Measurements from ENCODE around the gene TMEM167A. TPM values are rescaled to one million over a fixed set of nuclear protein-coding genes. Genes with fewer than 3 reads are reported as not detected.

TMEM167A gene
- total RNA-seq, 1 donor from 2014 or later, result 45.0 TPM

DNA sequence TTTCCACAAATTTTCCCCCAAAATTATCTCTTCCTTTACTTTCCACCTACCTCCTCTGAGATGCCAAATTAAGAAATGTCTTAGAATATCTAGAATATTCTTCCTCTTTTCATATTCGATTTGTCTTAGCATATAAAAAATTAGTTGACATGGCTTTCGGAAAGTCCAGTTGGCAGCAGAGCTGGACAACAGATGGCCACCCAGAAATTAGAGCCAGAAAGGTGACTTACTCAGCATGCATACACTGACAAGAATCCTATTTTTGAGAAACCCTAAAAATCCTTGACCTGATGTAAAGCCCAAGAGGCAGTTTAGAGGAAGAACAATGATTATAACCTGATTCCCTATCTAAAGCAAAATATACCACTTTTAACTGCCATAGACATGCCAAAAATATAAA lies 22.0 kb downstream of the TMEM167A start:
- Histone ChIP-seq H3K27me3 (ENCODE audit: control insufficient read depth, insufficient read depth, low read length) (no peaks in the 10 kb centered on the region), H3K36me3 (ENCODE audit: control insufficient read depth, insufficient read depth, low read length) (no peaks in the 10 kb centered on the region), H3K4me3 (ENCODE audit: low read depth, low read length) (no peak overlapping the region)
- FAIRE-seq (no peak), DNase-seq (ENCODE audit: low read depth) (no peak)
- TF ChIP-seq, protein P1, sequence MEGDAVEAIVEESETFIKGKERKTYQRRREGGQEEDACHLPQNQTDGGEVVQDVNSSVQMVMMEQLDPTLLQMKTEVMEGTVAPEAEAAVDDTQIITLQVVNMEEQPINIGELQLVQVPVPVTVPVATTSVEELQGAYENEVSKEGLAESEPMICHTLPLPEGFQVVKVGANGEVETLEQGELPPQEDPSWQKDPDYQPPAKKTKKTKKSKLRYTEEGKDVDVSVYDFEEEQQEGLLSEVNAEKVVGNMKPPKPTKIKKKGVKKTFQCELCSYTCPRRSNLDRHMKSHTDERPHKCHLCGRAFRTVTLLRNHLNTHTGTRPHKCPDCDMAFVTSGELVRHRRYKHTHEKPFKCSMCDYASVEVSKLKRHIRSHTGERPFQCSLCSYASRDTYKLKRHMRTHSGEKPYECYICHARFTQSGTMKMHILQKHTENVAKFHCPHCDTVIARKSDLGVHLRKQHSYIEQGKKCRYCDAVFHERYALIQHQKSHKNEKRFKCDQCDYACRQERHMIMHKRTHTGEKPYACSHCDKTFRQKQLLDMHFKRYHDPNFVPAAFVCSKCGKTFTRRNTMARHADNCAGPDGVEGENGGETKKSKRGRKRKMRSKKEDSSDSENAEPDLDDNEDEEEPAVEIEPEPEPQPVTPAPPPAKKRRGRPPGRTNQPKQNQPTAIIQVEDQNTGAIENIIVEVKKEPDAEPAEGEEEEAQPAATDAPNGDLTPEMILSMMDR (IDR thresholded peaks at IDR 0.05; ENCODE audit: insufficient read depth, low read length, severe bottlenecking), result no peak

DNA sequence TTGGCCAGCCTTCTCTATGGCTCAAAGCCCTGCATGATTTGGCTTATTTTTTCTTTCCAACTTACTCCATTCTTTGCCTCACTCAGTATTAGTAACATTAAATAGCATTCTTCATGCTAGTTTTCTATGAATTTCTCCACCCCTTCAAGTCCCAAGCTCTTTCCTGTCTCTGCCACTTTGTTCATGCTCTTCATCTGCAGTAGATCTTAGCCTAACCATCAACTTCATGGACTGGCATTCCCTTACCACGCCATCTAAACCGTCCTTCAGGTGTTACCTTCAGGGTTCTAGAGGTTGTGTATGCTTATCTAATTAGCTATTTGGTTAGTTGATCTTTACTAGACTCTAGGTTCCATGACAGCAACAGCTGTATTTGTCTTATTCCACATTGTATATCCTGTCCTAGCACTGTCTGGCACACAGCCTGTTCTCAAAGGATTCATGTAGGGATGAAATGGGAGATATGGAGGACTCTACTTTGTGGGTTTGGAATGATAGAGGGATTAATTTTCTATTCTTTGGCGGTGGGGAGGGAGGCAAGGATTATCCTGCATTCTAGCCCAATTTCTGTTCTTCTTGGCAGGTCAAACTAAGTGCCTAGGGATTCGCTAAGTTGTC lies 26.4 kb downstream of the TMEM167A start:
- TF ChIP-seq, protein P1 (IDR thresholded peaks at IDR 0.05; ENCODE audit: insufficient read depth, low read length, severe bottlenecking), result no peak
- H3K4me3 ChIP-seq (ENCODE audit: low read depth, low read length), result no peak overlapping the region
- no peaks in the 10 kb centered on the region for H3K36me3 ChIP-seq (ENCODE audit: control insufficient read depth, insufficient read depth, low read length)
- no peak for FAIRE-seq
- DNase-seq (ENCODE audit: low read depth), result no peak
- no peaks in the 10 kb centered on the region for H3K27me3 ChIP-seq (ENCODE audit: control insufficient read depth, insufficient read depth, low read length)

DNA sequence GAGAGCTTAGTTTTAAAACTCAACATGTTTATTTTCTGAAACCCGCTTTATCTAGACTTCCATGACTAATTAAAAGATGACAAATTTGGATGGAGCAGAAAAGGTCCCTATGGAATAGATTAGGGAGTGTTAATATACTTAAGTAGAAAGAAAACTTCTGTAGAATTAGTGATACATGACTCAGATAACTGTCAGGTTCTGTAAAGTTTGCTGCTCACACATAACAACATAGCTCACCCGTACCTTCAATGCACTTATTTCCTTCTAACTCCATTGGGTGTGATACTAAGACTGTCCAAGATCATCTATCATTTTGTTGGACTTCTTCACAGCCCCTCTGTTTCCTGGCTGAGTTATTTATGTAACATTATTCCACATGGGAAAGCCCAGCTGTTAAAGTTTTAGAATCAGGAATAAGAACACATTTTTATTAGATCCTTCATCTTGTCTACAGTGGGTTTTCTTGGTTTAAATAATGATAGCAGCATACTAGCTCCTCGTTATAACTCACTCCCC lies 27.8 kb downstream of the TMEM167A start:
- Histone ChIP-seq H3K27me3 (ENCODE audit: control insufficient read depth, insufficient read depth, low read length) (no peaks in the 10 kb centered on the region), H3K36me3 (ENCODE audit: control insufficient read depth, insufficient read depth, low read length) (no peaks in the 10 kb centered on the region), H3K4me3 (ENCODE audit: low read depth, low read length) (no peak overlapping the region)
- FAIRE-seq (no peak), DNase-seq (ENCODE audit: low read depth) (no peak)
- TF ChIP-seq, protein P1 (IDR thresholded peaks at IDR 0.05; ENCODE audit: insufficient read depth, low read length, severe bottlenecking), result no peak

DNA sequence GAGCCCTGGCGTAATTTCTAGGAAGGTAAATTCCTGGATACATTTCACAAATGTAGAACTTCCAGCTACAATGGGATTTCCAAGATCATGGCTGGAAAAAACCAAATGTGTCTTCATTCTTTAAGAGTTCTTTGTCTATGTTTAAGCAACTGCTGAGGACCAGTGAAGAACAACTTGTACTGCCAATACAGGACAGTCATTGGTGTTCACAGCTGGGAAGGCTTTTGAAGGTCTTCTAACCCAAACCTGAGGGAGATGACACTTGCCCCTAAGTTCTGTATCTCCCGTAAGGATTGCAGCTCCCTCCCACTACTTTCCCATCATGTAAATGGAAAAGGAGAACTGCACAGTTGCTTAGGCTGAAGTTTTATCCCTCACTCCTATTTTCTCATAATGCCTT lies 28.4 kb downstream of the TMEM167A start:
- no peak overlapping the region for H3K4me3 ChIP-seq (ENCODE audit: low read depth, low read length)
- DNase-seq (ENCODE audit: low read depth) (no peak), FAIRE-seq (no peak)
- H3K36me3 ChIP-seq (ENCODE audit: control insufficient read depth, insufficient read depth, low read length), result no peaks in the 10 kb centered on the region
- no peaks in the 10 kb centered on the region for H3K27me3 ChIP-seq (ENCODE audit: control insufficient read depth, insufficient read depth, low read length)
- TF ChIP-seq, protein P1 (IDR thresholded peaks at IDR 0.05; ENCODE audit: insufficient read depth, low read length, severe bottlenecking), result no peak

DNA sequence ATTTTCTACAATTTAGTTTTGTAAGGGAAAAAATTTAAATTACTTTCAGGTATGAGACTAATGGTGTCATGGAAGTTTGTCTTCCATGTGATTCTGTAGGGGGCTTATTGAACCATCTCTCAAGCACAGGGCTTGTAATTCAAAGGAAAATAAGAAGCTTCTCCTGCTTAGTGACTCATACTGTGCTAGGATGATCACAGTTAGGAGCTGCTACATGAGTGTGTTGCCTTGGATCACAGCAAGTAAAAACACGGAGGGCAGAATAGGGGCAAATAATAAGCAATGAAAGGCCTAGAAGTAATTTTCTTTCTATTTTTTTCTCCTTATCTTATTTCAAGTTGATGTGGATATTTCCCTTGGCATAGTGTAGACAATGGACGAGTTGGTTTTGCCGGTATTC lies 28.9 kb downstream of the TMEM167A start:
- TF ChIP-seq, protein P1 (IDR thresholded peaks at IDR 0.05; ENCODE audit: insufficient read depth, low read length, severe bottlenecking), result no peak
- no peak for FAIRE-seq
- no peak for DNase-seq (ENCODE audit: low read depth)
- H3K4me3 ChIP-seq (ENCODE audit: low read depth, low read length), result no peak overlapping the region
- H3K36me3 ChIP-seq (ENCODE audit: control insufficient read depth, insufficient read depth, low read length), result no peaks in the 10 kb centered on the region
- no peaks in the 10 kb centered on the region for H3K27me3 ChIP-seq (ENCODE audit: control insufficient read depth, insufficient read depth, low read length)

DNA sequence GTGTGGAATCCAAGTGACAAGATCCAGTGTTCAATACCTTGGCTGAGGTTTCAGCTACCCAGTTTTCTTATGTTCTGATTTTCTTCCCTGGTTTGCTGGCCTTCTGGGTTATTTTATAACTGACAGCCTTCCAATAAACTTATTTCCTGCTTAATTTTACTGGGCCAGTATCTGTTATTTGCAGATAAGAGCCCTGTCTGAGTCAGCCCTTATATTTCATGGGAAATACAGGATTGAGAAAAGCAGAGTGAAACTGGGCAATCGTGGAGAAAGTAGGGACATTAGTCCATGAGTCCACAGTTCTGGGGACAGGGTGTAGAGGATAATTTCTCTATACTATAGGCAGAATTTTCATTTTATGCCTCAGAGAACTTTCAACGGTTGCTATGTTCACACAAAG lies 32.3 kb downstream of the TMEM167A start:
- DNase-seq (ENCODE audit: low read depth) (no peak), FAIRE-seq (no peak)
- Histone ChIP-seq H3K36me3 (ENCODE audit: control insufficient read depth, insufficient read depth, low read length) (no peaks in the 10 kb centered on the region), H3K4me3 (ENCODE audit: low read depth, low read length) (no peak overlapping the region), H3K27me3 (ENCODE audit: control insufficient read depth, insufficient read depth, low read length) (no peaks in the 10 kb centered on the region)
- TF ChIP-seq, protein P1 (IDR thresholded peaks at IDR 0.05; ENCODE audit: insufficient read depth, low read length, severe bottlenecking), result no peak

All from bronchial epithelial cell (primary cell).